Measurements from ENCODE around the gene METTL8. TPM values are rescaled to one million over a fixed set of nuclear protein-coding genes. Genes with fewer than 3 reads are reported as not detected.

Gene METTL8
- total RNA-seq, 2 experiments from 2014 or later, result 20.9 to 22.9 TPM

DNA sequence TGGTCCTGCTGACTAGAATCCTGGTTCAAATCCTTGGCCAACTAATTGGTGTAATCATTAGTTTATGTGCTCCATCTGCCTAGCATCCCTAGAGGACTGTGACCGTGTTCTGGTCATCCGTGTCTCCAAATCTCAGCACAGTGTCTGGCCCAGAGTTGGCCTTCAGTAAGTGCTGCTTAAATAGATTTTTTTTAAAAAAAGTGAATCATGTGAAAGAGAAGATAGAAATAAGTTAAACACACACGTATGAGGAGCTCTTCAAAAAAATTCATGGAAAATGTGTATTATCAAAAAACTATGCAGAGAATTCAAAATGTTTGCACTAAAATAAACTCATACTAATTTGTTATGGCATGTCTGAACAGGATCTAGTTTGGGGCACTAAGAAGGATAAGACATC lies 143.8 kb downstream of the METTL8 start:
- Mint-ChIP-seq H3K27ac (no peak overlapping the region), H3K9me3 (peaks cover 2% of the 10 kb centered on the region), H3K27me3 (peaks cover 6% of the 10 kb centered on the region), H3K4me3 (no peak overlapping the region), H3K36me3 (peaks cover 2% of the 10 kb centered on the region), H3K4me1 (no peaks in the 10 kb centered on the region)
- POLR2A ChIA-PET, result no interaction called here
- ATAC-seq (ENCODE audit: low read depth), result no peak
- DNase-seq, result no peak

GRCh38 chr2:171289316-171289715 lies 144.5 kb downstream of the METTL8 start:
- Mint-ChIP-seq H3K4me3 (no peak overlapping the region), H3K27ac (no peak overlapping the region), H3K36me3 (peaks cover 2% of the 10 kb centered on the region), H3K4me1 (no peaks in the 10 kb centered on the region), H3K9me3 (no peaks in the 10 kb centered on the region), H3K27me3 (peaks cover 6% of the 10 kb centered on the region)
- DNase-seq, result no peak
- ATAC-seq (ENCODE audit: low read depth), result no peak
- POLR2A ChIA-PET, result no interaction called here

DNA sequence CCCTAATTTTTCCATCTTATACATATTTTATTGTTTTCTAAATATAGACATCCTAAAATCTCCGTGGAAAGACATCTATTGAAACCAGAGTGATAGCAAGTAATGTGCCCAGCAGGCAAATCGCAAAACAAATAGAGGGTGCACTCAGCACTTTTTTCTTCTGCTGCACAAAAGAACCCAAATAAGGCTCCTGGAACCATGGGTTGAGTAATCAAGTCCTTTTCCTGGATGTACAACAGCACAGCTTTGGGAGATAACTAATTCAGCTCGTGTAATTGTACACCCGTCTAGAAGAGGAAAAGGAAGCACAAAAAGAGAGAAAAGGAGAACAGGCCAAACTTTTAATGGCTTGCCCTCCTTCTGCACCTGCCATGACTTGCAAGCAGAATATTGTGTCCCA lies 146.2 kb downstream of the METTL8 start:
- H3K9me3 Mint-ChIP-seq, result no peaks in the 10 kb centered on the region
- H3K27me3 Mint-ChIP-seq, result peaks cover 6% of the 10 kb centered on the region
- no peak overlapping the region for H3K27ac Mint-ChIP-seq
- no peak for ATAC-seq (ENCODE audit: low read depth)
- POLR2A ChIA-PET, result no interaction called here
- no peak overlapping the region for H3K4me3 Mint-ChIP-seq
- no peak for DNase-seq
- no peaks in the 10 kb centered on the region for H3K4me1 Mint-ChIP-seq
- H3K36me3 Mint-ChIP-seq, result peaks cover 2% of the 10 kb centered on the region

- no peak overlapping the region for H3K27ac Mint-ChIP-seq
- no peaks in the 10 kb centered on the region for H3K4me1 Mint-ChIP-seq
- no peak overlapping the region for H3K4me3 Mint-ChIP-seq
- ATAC-seq (ENCODE audit: low read depth), result no peak
- peaks cover 6% of the 10 kb centered on the region for H3K27me3 Mint-ChIP-seq
- POLR2A ChIA-PET, result interaction anchor here (0.6 kb wide), 1 partner anchor 322 kb away, joined by 4 read pairs; no protein-coding TSS in a partner anchor
- no peak for DNase-seq
- no peaks in the 10 kb centered on the region for H3K9me3 Mint-ChIP-seq
- peaks cover 2% of the 10 kb centered on the region for H3K36me3 Mint-ChIP-seq
Measured at GRCh38 chr2:171287036-171287571, 146.7 kb downstream of the METTL8 start.

GRCh38 chr2:171281110-171281509 lies 152.7 kb downstream of the METTL8 start:
- POLR2A ChIA-PET, result interaction anchor here (1.2 kb wide), 1 partner anchor 118 kb away, joined by 3 read pairs; no protein-coding TSS in a partner anchor
- H3K27me3 Mint-ChIP-seq, result no peaks in the 10 kb centered on the region
- no peak overlapping the region for H3K27ac Mint-ChIP-seq

GRCh38 chr2:171279983-171280790 lies 153.6 kb downstream of the METTL8 start:
- POLR2A ChIA-PET, result interaction anchor here (1.2 kb wide), 1 partner anchor 117 kb away, joined by 3 read pairs; no protein-coding TSS in a partner anchor
- Mint-ChIP-seq H3K4me3 (no peak overlapping the region), H3K9me3 (peaks cover 3% of the 10 kb centered on the region), H3K4me1 (no peaks in the 10 kb centered on the region), H3K36me3 (peaks cover 4% of the 10 kb centered on the region), H3K27ac (no peak overlapping the region), H3K27me3 (no peaks in the 10 kb centered on the region)
- DNase-seq (no peak), ATAC-seq (ENCODE audit: low read depth) (no peak)

More at GRCh38 chr2:171281110-171281509, 152.7 kb downstream of the METTL8 start:
- Mint-ChIP-seq H3K36me3 (peaks cover 4% of the 10 kb centered on the region), H3K9me3 (peaks cover 3% of the 10 kb centered on the region), H3K4me1 (no peaks in the 10 kb centered on the region), H3K4me3 (no peak overlapping the region)
- DNase-seq (no peak), ATAC-seq (ENCODE audit: low read depth) (no peak)

- Mint-ChIP-seq H3K36me3 (peaks cover 4% of the 10 kb centered on the region), H3K27ac (no peak overlapping the region), H3K4me1 (no peaks in the 10 kb centered on the region), H3K4me3 (no peak overlapping the region), H3K27me3 (peaks cover 3% of the 10 kb centered on the region), H3K9me3 (peaks cover 3% of the 10 kb centered on the region)
- ATAC-seq (ENCODE audit: low read depth) (no peak), DNase-seq (no peak)
- POLR2A ChIA-PET, result interaction anchor here (0.6 kb wide), 1 partner anchor 56 kb away, joined by 3 read pairs; no protein-coding TSS in a partner anchor
Measured at GRCh38 chr2:171274757-171275156, 159.0 kb downstream of the METTL8 start.

DNA sequence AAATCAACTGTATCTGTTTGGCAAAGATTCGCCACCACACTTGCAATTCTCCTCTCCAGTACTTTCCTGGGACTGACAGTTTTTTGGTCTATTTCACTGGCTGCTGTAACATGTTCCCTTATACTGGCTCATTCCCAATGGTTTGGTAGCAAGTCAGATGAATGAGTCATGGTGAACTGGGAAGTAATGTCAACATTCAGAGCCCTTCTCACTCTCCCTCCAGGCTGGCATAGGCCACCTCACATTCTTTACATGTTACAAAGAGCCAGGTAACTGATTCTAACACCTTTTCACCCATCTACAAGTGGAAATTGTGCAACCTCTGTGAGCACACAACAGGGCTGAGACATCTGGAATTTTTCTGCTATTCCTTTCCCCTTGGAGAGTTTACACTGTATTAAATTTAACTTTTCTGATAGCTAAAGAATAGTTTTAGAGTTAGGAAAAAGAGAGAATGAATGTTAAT lies 161.8 kb downstream of the METTL8 start:
- Mint-ChIP-seq H3K9me3 (peaks cover 3% of the 10 kb centered on the region), H3K4me1 (no peaks in the 10 kb centered on the region), H3K27ac (no peak overlapping the region), H3K4me3 (no peak overlapping the region), H3K27me3 (peaks cover 3% of the 10 kb centered on the region), H3K36me3 (peaks cover 4% of the 10 kb centered on the region)
- POLR2A ChIA-PET, result no interaction called here
- DNase-seq, result no peak
- no peak for ATAC-seq (ENCODE audit: low read depth)

DNA sequence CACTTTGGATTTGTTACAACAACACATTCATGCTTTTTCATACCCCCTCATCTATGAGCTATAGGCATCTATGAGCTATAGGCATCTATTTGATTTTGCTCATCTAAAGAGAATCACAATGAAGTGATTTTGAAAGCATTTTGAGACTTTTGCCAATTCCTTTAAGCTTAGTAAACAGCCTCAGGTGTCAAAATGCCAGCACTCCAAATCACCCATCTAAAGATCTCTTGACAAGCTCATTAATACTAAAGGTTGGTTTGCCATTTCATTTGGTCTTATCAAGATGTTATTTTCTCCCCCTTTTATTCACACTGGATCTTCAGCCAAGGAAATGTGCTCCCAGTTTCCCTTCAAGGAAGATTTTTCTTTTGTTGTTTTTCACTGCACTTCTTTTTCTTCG lies 162.4 kb downstream of the METTL8 start:
- no peaks in the 10 kb centered on the region for H3K36me3 Mint-ChIP-seq
- no peaks in the 10 kb centered on the region for H3K4me1 Mint-ChIP-seq
- no peak overlapping the region for H3K27ac Mint-ChIP-seq
- no peak overlapping the region for H3K4me3 Mint-ChIP-seq
- ATAC-seq (ENCODE audit: low read depth), result no peak
- H3K27me3 Mint-ChIP-seq, result peaks cover 3% of the 10 kb centered on the region
- POLR2A ChIA-PET, result no interaction called here
- H3K9me3 Mint-ChIP-seq, result no peaks in the 10 kb centered on the region
- no peak for DNase-seq

GRCh38 chr2:171267855-171268629 lies 165.7 kb downstream of the METTL8 start:
- Mint-ChIP-seq H3K4me3 (no peak overlapping the region), H3K27me3 (peaks cover 3% of the 10 kb centered on the region), H3K9me3 (no peaks in the 10 kb centered on the region), H3K36me3 (no peaks in the 10 kb centered on the region), H3K4me1 (no peaks in the 10 kb centered on the region), H3K27ac (no peak overlapping the region)
- POLR2A ChIA-PET, result no interaction called here
- DNase-seq, result no peak
- ATAC-seq (ENCODE audit: low read depth), result no peak

Other genes starting within 250 kb of the METTL8 start
- gene DCAF17, start 236 bp upstream of the METTL8 start, total RNA-seq, result 10 to 100 TPM; 17.5 to 17.7 TPM
- 1 to 10 TPM in 1 of 2 experiments, under 1 TPM in 1; 0.89 to 1.1 TPM for gene CYBRD1, start 88.5 kb upstream of the METTL8 start, total RNA-seq